ENCODE results near the gene BCAS3.
"Not testable (repeated sequence)": the region's sequence is repeated elsewhere in the genome, so short reads cannot be mapped to it uniquely, and the experiment has no call there.

Gene BCAS3

GRCh38 chr17:60677308-60678117 lies at the start of gene BCAS3:
BCAS3 (plus strand) TSS chr17:60677851.
- peak; percentile 95 to 96 for DNase-seq (ENCODE audit: low read depth in 2 of 2)

GRCh38 chr17:60628252-60628889 lies 49.3 kb upstream of the BCAS3 start:
- no peak for DNase-seq (ENCODE audit: low read depth in 2 of 2)

DNA sequence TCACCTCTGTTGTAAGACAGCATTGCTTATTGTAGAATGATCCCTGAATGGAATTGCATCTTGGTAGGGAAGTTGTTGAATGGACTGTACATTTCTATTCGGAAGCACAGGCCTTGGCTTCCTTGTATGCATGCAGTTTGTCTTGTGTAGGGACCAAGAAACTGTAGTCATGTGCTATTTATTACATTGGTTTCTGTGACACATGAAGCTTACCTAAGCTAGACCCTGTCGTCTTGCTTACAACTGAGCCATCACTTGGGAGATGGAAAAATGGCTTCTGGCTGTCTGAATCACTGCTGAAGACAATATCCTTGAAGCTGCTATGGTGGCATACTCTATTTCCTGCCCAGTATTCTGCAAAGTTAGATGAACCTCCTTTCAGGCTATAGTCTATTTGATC lies 48.5 kb upstream of the BCAS3 start:
- no peak for DNase-seq (ENCODE audit: low read depth in 2 of 2)

GRCh38 chr17:60630352-60630751 lies 47.3 kb upstream of the BCAS3 start:
- DNase-seq (ENCODE audit: low read depth in 2 of 2): no peak

- no peak for DNase-seq (ENCODE audit: low read depth in 2 of 2)
Measured at GRCh38 chr17:60631119-60631518, 46.5 kb upstream of the BCAS3 start.

DNA sequence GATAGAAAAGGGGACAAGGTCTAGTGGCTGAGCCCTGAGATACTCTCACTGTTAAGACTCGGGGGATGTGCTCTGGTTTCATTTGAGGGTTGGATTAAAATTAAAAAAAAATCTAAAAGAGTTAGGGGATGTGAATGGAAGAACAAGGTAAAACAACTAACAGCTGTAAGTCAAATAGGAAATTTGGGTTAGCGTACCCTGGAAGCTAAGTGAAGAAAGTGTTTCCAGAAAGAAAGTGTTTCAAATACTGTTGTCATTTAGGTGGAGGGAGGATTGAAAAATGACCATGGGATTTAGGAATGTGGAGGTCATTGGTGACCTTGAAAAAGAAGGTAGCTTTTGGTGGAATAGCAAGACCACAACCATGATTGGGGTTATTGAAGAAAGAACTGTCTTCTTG lies 40.0 kb upstream of the BCAS3 start:
- DNase-seq (ENCODE audit: low read depth in 2 of 2): no peak

DNA sequence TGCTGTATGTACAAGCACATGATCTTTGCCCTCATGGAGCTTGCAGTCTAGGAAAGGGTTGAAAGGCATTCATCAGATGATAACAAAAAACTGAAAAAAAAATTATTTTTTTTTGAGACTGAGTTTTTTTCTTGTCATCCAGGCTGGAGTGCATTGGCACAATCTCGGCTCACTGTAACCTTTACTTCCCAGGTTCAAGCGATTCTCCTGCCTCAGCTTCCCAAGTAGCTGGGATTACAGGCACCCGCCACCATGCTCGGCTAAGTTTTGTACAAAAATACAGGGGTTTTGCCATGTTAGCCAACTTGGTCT lies 38.7 kb upstream of the BCAS3 start:
- no peak for DNase-seq (ENCODE audit: low read depth in 2 of 2)

- DNase-seq (ENCODE audit: low read depth in 2 of 2): no peak
Measured at GRCh38 chr17:60640503-60640902, 37.1 kb upstream of the BCAS3 start.

GRCh38 chr17:60641126-60641525 lies 36.5 kb upstream of the BCAS3 start:
- DNase-seq (ENCODE audit: low read depth in 2 of 2): no peak

- peak; percentile 7 to 26 for DNase-seq (ENCODE audit: low read depth in 2 of 2)
Measured at GRCh38 chr17:60641810-60642220, 35.8 kb upstream of the BCAS3 start.

- DNase-seq (ENCODE audit: low read depth in 2 of 2): no peak
Measured at GRCh38 chr17:60645918-60646523, 31.6 kb upstream of the BCAS3 start.

DNA sequence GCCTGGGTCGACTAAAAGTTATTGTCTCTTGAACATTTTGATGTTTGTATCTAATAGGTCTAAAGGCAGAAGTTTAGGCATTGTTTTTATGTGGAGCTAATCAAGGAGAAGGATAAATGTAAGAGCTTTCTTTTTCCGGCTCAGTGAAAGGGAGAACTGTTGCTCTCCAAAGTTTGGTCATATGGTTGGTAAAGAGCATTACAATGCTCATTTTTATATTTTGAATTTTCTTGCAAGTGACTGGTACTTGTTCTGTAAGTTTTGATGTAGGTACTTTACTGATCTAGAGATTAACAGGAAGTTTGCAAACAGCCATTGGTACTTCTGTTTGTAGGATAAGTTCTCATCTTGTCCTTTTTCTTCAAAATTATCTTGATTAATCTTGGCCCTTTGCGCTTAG lies 30.9 kb upstream of the BCAS3 start:
- DNase-seq (ENCODE audit: low read depth in 2 of 2): no peak

GRCh38 chr17:60647705-60648104 lies 29.9 kb upstream of the BCAS3 start:
- no peak for DNase-seq (ENCODE audit: low read depth in 2 of 2)

- no peak for DNase-seq (ENCODE audit: low read depth in 2 of 2)
Measured at GRCh38 chr17:60652454-60653247, 25.0 kb upstream of the BCAS3 start.

DNA sequence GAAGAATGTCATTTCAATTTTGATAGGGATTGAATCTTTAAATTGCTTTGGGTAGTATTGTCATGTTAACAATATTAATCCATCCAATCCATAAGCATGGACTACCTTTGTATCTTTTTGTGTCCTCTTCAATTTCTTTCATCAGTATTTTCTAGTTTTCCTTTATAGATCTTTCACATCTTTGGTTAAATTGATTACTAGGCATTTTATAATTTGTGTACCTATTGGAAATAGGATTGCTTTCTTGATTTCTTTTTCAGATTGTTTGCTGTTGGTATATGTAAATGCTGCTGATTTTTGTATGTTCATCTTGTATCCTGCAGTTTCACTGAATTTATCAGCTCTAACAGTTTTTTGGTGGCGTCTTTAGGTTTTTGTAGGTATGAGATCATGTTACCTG lies 24.1 kb upstream of the BCAS3 start:
- no peak for DNase-seq (ENCODE audit: low read depth in 2 of 2)

DNA sequence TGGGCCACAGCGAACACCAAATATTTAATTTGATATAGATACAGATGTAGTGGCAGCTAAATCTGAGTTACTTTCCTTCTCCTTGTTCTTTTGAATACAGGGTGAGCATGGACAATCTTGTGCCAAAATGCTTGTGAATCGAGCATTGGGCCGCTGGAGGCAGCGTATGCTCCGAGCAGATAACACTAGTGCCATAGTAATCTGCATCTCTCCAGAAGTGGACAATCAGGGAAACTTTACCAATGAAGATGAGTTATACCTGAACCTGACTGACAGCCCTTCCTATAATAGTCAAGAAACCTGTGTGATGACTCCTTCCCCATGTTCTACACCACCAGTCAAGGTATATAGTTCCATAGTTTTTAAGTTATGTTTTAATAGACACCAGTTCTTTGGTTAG lies 21.2 kb upstream of the BCAS3 start:
- no peak for DNase-seq (ENCODE audit: low read depth in 2 of 2)

DNA sequence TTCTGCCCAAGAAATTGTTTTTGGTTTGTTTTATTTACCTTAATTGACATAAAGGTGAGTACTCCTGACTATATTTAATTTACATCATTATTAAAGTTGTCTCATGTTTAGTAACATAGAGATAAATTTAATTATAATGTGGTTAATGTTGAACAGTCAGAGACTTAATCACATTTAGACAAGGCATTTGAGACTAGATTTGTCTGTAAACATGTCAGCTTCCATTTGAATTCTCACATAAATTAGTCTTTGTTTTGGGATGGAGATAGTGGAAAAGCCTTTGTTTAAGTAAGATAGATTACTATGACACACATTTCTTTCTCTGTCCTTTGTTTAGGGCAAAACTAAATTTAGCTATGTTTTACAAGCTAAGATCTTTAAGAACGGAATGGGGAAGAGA lies 18.5 kb upstream of the BCAS3 start:
- DNase-seq (ENCODE audit: low read depth in 2 of 2): no peak

DNA sequence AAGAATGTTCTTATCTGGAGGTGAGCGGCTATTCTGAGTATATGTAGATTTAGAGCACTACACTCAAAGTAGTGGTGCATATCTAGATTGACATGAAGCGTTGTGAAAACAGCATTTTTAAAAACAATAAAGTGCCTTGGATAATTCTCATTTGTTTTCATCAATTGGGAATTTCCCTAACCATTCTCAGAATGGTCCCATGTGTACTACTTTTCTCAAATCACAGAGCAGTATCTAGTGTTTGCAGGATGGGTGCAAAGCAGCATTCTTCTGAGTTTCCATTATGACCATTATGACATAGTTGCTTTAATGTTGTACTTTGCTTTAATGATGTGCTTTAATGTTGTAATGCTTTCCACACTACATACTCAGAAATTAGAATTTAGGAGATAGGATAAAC lies 16.2 kb upstream of the BCAS3 start:
- no peak for DNase-seq (ENCODE audit: low read depth in 2 of 2)

- no peak for DNase-seq (ENCODE audit: low read depth in 2 of 2)
Measured at GRCh38 chr17:60664022-60664421, 13.6 kb upstream of the BCAS3 start.

GRCh38 chr17:60665602-60666001 lies 12.0 kb upstream of the BCAS3 start:
- no peak for DNase-seq (ENCODE audit: low read depth in 2 of 2)

DNA sequence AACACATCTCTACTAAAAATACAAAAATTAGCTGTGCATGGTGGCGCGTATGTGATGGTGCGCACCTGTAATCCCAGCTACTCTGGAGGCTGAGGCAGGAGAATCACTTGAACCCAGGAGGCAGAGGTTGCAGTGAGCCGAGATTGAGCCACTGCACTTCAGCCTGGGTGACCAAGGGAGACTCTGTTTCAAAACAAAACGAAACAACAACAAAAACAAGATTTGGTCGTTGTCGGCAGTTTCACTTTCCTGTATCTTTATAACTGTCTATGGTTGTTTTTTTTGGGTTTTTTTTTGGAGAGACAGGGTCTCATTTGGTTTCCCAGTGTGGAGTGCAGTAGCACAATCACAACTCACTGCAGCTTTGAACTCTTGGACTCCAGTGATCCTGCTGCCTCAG lies 8.9 kb upstream of the BCAS3 start:
- DNase-seq (ENCODE audit: low read depth in 2 of 2): not testable (repeated sequence)

- DNase-seq (ENCODE audit: low read depth in 2 of 2): no peak
Measured at GRCh38 chr17:60671482-60671881, 6.2 kb upstream of the BCAS3 start.

Data from stimulated activated CD4-positive, alpha-beta T cell treated with anti-CD3 and anti-CD28 coated beads, Interleukin-15, amount 100 ng/mL, for 48 hours (primary cell).